B cell (primary cell): ENCODE data around the gene NPRL2.

Source experiments
- EZH2 ChIP-seq: IDR thresholded peaks from 2 replicates; pipeline ENCODE4 v1.6.1; 2012; ENCODE audit warnings: borderline replicate concordance, low read depth, mild to moderate bottlenecking, moderate library complexity, low read length; ENCODE audit not compliant: insufficient read depth, poor library complexity, severe bottlenecking
- TF ChIP-seq, protein P1 (sequence below): fragments of 200-600 bp; IDR thresholded peaks from one replicate; pipeline ENCODE4 v1.8.0; 2022; ENCODE audit warnings: antibody characterized with exemption, mild to moderate bottlenecking

DNA sequence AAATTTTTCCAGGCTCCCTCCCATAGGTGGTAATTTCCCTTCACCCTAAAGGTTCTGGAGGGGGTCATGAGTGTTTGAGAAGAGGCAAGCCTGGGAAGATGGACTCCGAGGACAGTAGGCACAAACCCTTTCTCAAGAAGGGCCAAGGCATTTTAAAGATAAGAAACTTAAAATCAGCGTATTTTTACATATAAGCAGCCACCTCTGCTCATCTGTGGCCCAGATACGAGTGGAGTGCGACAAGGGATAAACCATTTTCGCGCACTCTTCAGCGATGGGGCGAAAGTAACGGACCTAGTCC lies 10.5 kb downstream of the NPRL2 start:
- TF ChIP-seq, protein P1, sequence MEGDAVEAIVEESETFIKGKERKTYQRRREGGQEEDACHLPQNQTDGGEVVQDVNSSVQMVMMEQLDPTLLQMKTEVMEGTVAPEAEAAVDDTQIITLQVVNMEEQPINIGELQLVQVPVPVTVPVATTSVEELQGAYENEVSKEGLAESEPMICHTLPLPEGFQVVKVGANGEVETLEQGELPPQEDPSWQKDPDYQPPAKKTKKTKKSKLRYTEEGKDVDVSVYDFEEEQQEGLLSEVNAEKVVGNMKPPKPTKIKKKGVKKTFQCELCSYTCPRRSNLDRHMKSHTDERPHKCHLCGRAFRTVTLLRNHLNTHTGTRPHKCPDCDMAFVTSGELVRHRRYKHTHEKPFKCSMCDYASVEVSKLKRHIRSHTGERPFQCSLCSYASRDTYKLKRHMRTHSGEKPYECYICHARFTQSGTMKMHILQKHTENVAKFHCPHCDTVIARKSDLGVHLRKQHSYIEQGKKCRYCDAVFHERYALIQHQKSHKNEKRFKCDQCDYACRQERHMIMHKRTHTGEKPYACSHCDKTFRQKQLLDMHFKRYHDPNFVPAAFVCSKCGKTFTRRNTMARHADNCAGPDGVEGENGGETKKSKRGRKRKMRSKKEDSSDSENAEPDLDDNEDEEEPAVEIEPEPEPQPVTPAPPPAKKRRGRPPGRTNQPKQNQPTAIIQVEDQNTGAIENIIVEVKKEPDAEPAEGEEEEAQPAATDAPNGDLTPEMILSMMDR, result no peak
- TF ChIP-seq EZH2, result no peak
